ENCODE measurements around the gene GPR132. TPM values are rescaled to one million over a fixed set of nuclear protein-coding genes. Genes with fewer than 3 reads are reported as not detected.
A peak's percentile ranks its signal among the peaks of the same experiment; 100 is the strongest.

The GPR132 gene
- total and polyA plus RNA-seq, 2 donors = 5.9 to 7.4 TPM

DNA sequence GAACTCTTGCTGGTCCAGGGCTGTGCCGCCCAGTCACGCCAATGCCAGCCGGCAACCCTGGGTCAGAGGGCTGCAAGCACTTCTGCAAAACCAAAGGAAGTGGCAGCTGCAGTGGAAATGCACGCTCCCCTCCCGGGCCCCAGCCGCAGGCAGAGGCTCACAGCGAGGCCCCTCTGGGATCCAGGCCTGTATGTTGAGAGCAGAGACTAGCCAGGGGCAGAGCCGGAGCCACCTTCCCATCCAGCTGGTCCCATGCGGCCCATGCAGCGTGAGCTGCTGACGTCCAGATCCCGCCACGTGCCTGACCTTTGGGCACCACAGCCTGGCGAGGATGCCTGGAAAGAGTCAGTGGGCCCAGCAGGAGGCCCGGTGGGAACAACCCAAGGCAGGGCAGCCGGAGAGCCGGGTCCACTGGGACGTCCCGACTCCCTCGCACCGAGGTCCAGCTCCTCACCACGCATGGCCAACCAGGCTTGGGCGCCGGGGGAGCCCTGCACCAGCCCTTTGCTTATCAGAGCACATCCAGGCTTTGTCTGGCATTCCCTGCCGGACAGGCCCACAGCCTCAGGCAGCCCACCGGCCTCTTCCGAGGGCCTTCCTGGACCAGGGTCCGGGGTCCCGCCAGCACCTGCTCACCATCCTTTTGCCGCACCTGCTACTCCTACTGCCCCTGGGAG lies 4.3 kb downstream of the GPR132 start:
- no peaks in the 10 kb centered on the region for H3K27me3 ChIP-seq (ENCODE audit: control insufficient read depth in 2 of 2, insufficient read depth in 1 of 2, low read length in 1 of 2)
- 31% methylated on average over 30 of the region's 30 CpGs for WGBS
- peaks cover 0 to 2% of the 10 kb centered on the region in 2 donors for H3K9me3 ChIP-seq (ENCODE audit: control insufficient read depth in 2 of 2, insufficient read depth in 1 of 2, low read length in 1 of 2)
- H3K4me3 ChIP-seq (ENCODE audit: low read length in 2 of 2) = no peak overlapping the region
- peaks cover 19 to 57% of the 10 kb centered on the region in 2 donors for H3K4me1 ChIP-seq (ENCODE audit: control insufficient read depth in 2 of 2, insufficient read depth in 2 of 2, low read length in 2 of 2)
- H3K27ac ChIP-seq (ENCODE audit: low read depth in 1 of 2, low read length in 1 of 2) = peak overlapping the region; percentile 47 to 67
- H3K36me3 ChIP-seq (ENCODE audit: control insufficient read depth in 2 of 2, insufficient read depth in 2 of 2, low read length in 1 of 2) = no peaks in the 10 kb centered on the region
- peak in 3 of 9 donors; percentile 48 to 79 (median 65) for DNase-seq (ENCODE audit: low read depth in 6 of 9, low spot score in 9 of 9)

DNA sequence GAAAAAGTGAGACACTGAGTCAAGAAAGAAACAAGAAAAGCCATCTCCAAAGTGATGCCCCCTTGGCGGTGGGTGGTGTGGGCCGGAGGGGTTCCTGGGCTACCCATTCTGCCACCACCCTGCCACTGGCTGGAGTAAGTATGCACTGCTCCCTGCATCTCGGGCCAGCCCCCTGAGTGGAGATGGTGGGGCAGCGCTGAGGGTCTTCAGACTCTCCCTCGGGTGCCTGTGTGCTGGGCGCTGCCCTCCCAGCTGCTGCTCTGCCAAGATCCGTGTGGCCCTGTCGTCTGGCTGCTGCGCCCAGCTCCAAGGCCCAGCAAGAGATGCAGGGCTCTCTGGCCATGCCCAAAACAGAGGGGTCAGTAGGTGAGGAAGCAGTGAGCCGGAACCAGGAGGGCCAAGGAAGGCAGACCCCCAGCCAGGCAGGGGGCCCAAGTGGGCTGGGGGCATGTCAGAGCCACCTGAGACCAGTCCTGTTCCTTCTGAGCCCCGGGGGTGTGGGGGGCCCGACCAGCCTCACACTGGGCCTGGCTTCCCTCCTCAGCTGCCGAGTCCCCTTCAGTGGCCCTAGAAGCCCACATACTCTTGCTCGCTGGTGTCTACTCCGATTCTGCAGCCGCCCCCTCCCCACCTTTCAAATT lies 5.2 kb downstream of the GPR132 start:
- Histone ChIP-seq H3K36me3 (ENCODE audit: control insufficient read depth in 2 of 2, insufficient read depth in 2 of 2, low read length in 1 of 2) (no peaks in the 10 kb centered on the region), H3K27ac (ENCODE audit: low read depth in 1 of 2, low read length in 1 of 2) (peak overlapping the region in 1 of 2 donors; percentile 67), H3K4me1 (ENCODE audit: control insufficient read depth in 2 of 2, insufficient read depth in 2 of 2, low read length in 2 of 2) (peaks cover 16 to 48% of the 10 kb centered on the region in 2 donors), H3K9me3 (ENCODE audit: control insufficient read depth in 2 of 2, insufficient read depth in 1 of 2, low read length in 1 of 2) (peaks cover 0 to 2% of the 10 kb centered on the region in 2 donors), H3K27me3 (ENCODE audit: control insufficient read depth in 2 of 2, insufficient read depth in 1 of 2, low read length in 1 of 2) (no peaks in the 10 kb centered on the region), H3K4me3 (ENCODE audit: low read length in 2 of 2) (no peak overlapping the region)
- no peak for DNase-seq (ENCODE audit: low read depth in 6 of 9, low spot score in 9 of 9)
- WGBS = 81% methylated on average over 16 of the region's 16 CpGs

DNA sequence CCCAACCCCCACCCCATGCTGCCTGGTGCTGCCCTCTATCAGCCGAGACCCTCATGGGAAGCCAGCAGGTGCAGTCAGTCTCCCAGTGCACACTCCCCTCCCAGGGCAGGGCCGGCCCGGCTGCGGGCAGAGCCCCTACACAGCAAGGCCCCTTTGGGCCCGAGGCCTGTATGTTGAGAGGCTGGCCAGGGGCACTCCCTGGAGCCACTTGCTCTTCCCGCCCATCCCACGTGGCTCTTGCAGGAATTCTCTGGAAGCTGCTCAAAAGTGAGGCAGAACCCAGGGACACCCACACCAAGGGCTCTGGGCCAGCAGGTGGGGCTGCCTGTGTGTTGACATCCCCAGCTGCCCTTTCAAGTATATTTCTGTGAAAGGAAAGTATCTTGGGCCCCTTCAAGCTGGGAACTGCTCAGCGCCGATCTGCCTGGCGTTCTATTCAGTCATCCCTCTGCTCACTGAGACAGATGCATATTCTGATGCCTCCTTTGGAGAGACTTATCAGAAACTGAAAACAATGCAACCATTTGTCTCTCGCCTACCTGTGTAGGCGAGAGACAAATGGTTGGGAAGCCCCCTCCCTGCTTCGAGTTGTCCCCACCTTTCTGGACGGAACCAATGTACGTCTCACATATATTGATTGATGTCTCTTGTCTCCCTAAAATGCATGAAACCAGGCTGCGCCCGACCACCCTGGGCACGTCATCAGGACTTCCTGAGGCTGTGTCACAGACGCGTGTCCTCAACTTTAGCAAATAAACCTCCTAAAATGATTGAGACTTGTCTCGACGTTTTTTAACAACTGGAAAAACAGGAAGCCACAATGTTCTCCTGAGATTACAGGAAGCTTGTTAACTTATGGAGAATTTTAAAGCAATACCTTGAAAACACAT lies 6.0 kb downstream of the GPR132 start:
- Histone ChIP-seq H3K9me3 (ENCODE audit: control insufficient read depth in 2 of 2, insufficient read depth in 1 of 2, low read length in 1 of 2) (peaks cover 0 to 2% of the 10 kb centered on the region in 2 donors), H3K36me3 (ENCODE audit: control insufficient read depth in 2 of 2, insufficient read depth in 2 of 2, low read length in 1 of 2) (no peaks in the 10 kb centered on the region), H3K4me1 (ENCODE audit: control insufficient read depth in 2 of 2, insufficient read depth in 2 of 2, low read length in 2 of 2) (peaks cover 16 to 43% of the 10 kb centered on the region in 2 donors), H3K27ac (ENCODE audit: low read depth in 1 of 2, low read length in 1 of 2) (peak overlapping the region; percentile 46 to 67), H3K4me3 (ENCODE audit: low read length in 2 of 2) (no peak overlapping the region), H3K27me3 (ENCODE audit: control insufficient read depth in 2 of 2, insufficient read depth in 1 of 2, low read length in 1 of 2) (no peaks in the 10 kb centered on the region)
- peak in 2 of 9 donors; percentile 30 to 68 for DNase-seq (ENCODE audit: low read depth in 6 of 9, low spot score in 9 of 9)
- WGBS = 47% methylated on average over 22 of the region's 22 CpGs

GRCh38 chr14:105058521-105059034 lies 6.7 kb downstream of the GPR132 start:
- H3K27ac ChIP-seq (ENCODE audit: low read depth in 1 of 2, low read length in 1 of 2) = peak overlapping the region in 1 of 2 donors; percentile 67
- H3K9me3 ChIP-seq (ENCODE audit: control insufficient read depth in 2 of 2, insufficient read depth in 1 of 2, low read length in 1 of 2) = peaks cover 0 to 2% of the 10 kb centered on the region in 2 donors
- WGBS = 95% methylated on average over 14 of the region's 14 CpGs
- no peaks in the 10 kb centered on the region for H3K27me3 ChIP-seq (ENCODE audit: control insufficient read depth in 2 of 2, insufficient read depth in 1 of 2, low read length in 1 of 2)
- H3K36me3 ChIP-seq (ENCODE audit: control insufficient read depth in 2 of 2, insufficient read depth in 2 of 2, low read length in 1 of 2) = no peaks in the 10 kb centered on the region
- H3K4me3 ChIP-seq (ENCODE audit: low read length in 2 of 2) = no peak overlapping the region
- DNase-seq (ENCODE audit: low read depth in 6 of 9, low spot score in 9 of 9) = no peak
- peaks cover 16 to 43% of the 10 kb centered on the region in 2 donors for H3K4me1 ChIP-seq (ENCODE audit: control insufficient read depth in 2 of 2, insufficient read depth in 2 of 2, low read length in 2 of 2)

DNA sequence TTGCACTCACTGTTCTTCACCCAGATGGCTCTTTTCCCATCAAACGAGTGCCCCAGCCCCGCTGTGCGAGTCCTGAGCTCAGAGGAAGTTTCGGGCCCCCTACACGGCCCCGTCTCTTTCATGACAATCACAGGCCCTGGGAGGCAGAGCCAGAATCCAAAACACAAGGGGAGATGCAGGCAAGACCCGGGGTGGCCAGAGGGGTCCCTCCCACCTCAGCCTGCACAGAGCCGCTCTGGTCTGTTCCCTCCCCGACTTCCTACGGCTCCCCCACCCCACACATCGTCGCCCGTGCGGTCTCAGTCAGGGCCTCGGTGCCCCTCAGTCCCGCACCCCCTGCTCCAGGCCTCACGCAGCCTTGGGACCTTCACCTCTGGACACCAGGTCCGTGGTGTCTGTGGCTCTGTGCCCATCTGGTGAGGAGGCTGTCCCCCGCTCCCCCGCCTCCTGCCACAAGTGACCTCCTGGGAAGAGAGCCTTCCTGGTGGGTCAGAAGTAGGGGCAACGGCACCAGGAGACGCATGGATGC lies 8.9 kb downstream of the GPR132 start:
- H3K27ac ChIP-seq (ENCODE audit: low read depth in 1 of 2, low read length in 1 of 2) = no peak overlapping the region
- DNase-seq (ENCODE audit: low read depth in 6 of 9, low spot score in 9 of 9) = no peak
- 95% methylated on average over 22 of the region's 22 CpGs for WGBS

GRCh38 chr14:105055736-105056302 lies 9.4 kb downstream of the GPR132 start:
- 93% methylated on average over 33 of the region's 33 CpGs for WGBS
- Histone ChIP-seq H3K9me3 (ENCODE audit: control insufficient read depth in 2 of 2, insufficient read depth in 1 of 2, low read length in 1 of 2) (no peaks in the 10 kb centered on the region), H3K27me3 (ENCODE audit: control insufficient read depth in 2 of 2, insufficient read depth in 1 of 2, low read length in 1 of 2) (no peaks in the 10 kb centered on the region), H3K4me1 (ENCODE audit: control insufficient read depth in 2 of 2, insufficient read depth in 2 of 2, low read length in 2 of 2) (peaks cover 6 to 24% of the 10 kb centered on the region in 2 donors), H3K36me3 (ENCODE audit: control insufficient read depth in 2 of 2, insufficient read depth in 2 of 2, low read length in 1 of 2) (no peaks in the 10 kb centered on the region), H3K27ac (ENCODE audit: low read depth in 1 of 2, low read length in 1 of 2) (no peak overlapping the region), H3K4me3 (ENCODE audit: low read length in 2 of 2) (no peak overlapping the region)
- DNase-seq (ENCODE audit: low read depth in 6 of 9, low spot score in 9 of 9) = no peak

More for the DNA sequence above, 8.9 kb downstream of the GPR132 start:
- no peaks in the 10 kb centered on the region for H3K27me3 ChIP-seq (ENCODE audit: control insufficient read depth in 2 of 2, insufficient read depth in 1 of 2, low read length in 1 of 2)
- no peaks in the 10 kb centered on the region for H3K9me3 ChIP-seq (ENCODE audit: control insufficient read depth in 2 of 2, insufficient read depth in 1 of 2, low read length in 1 of 2)
- H3K4me1 ChIP-seq (ENCODE audit: control insufficient read depth in 2 of 2, insufficient read depth in 2 of 2, low read length in 2 of 2) = peaks cover 11 to 30% of the 10 kb centered on the region in 2 donors
- H3K4me3 ChIP-seq (ENCODE audit: low read length in 2 of 2) = no peak overlapping the region
- no peaks in the 10 kb centered on the region for H3K36me3 ChIP-seq (ENCODE audit: control insufficient read depth in 2 of 2, insufficient read depth in 2 of 2, low read length in 1 of 2)

GRCh38 chr14:105055334-105055733 lies 9.9 kb downstream of the GPR132 start:
- no peak for DNase-seq (ENCODE audit: low read depth in 6 of 9, low spot score in 9 of 9)
- Histone ChIP-seq H3K4me3 (ENCODE audit: low read length in 2 of 2) (no peak overlapping the region), H3K4me1 (ENCODE audit: control insufficient read depth in 2 of 2, insufficient read depth in 2 of 2, low read length in 2 of 2) (peaks cover 6 to 20% of the 10 kb centered on the region in 2 donors), H3K36me3 (ENCODE audit: control insufficient read depth in 2 of 2, insufficient read depth in 2 of 2, low read length in 1 of 2) (no peaks in the 10 kb centered on the region), H3K9me3 (ENCODE audit: control insufficient read depth in 2 of 2, insufficient read depth in 1 of 2, low read length in 1 of 2) (no peaks in the 10 kb centered on the region), H3K27me3 (ENCODE audit: control insufficient read depth in 2 of 2, insufficient read depth in 1 of 2, low read length in 1 of 2) (no peaks in the 10 kb centered on the region), H3K27ac (ENCODE audit: low read depth in 1 of 2, low read length in 1 of 2) (no peak overlapping the region)
- 93% methylated on average over 15 of the region's 15 CpGs for WGBS

- Histone ChIP-seq H3K4me1 (ENCODE audit: control insufficient read depth in 2 of 2, insufficient read depth in 2 of 2, low read length in 2 of 2) (peaks cover 0 to 6% of the 10 kb centered on the region in 2 donors), H3K36me3 (ENCODE audit: control insufficient read depth in 2 of 2, insufficient read depth in 2 of 2, low read length in 1 of 2) (no peaks in the 10 kb centered on the region), H3K27ac (ENCODE audit: low read depth in 1 of 2, low read length in 1 of 2) (no peak overlapping the region), H3K27me3 (ENCODE audit: control insufficient read depth in 2 of 2, insufficient read depth in 1 of 2, low read length in 1 of 2) (no peaks in the 10 kb centered on the region), H3K9me3 (ENCODE audit: control insufficient read depth in 2 of 2, insufficient read depth in 1 of 2, low read length in 1 of 2) (no peaks in the 10 kb centered on the region), H3K4me3 (ENCODE audit: low read length in 2 of 2) (no peak overlapping the region)
- WGBS = 96% methylated on average over 15 of the region's 15 CpGs
- DNase-seq (ENCODE audit: low read depth in 6 of 9, low spot score in 9 of 9) = no peak
These were observed 11.2 kb downstream of the GPR132 start for GRCh38 chr14:105053996-105054395.

All from thymus (tissue), 11 donors.